Peyer's patch (tissue), 4 donors: ENCODE data around the gene FH.

ENCODE experiments used
- POLR2A ChIP-seq, 2 donors: fragments of 450-650 bp; IDR thresholded peaks; one replicate each; pipeline ENCODE4 v1.5.1; 2017; ENCODE audit warnings: antibody characterized with exemption in 2 of 2, mild to moderate bottlenecking in 2 of 2, moderate library complexity in 2 of 2
- TF ChIP-seq, protein P1 (sequence below), 6 experiments: fragments of 450-650 bp in 4 of 6; fragments of 200-600 bp in 2 of 6; sonication (generic) in 1 of 6; IDR thresholded peaks; one replicate each; pipeline ENCODE4 v1.5.1; 2017 to 2019; ENCODE audit warnings: antibody characterized with exemption in 6 of 6, mild to moderate bottlenecking in 3 of 6, moderate library complexity in 1 of 6

DNA sequence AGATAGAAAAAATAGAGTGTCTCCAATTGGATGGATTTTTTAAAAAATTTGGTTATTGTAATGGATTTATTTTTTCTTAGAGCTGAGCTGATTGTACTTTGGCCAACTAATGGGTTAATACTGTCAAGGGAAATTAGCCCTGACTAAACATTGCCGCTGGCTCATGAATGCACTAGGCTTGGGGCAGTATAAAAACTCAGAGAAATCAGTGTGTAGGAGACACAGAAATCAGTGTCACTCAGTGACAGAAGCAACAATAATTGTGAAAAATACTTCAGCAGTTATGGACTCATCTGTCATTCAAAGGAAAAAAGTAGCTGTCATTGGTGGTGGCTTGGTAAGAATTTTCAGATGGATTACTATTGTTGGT lies 12.6 kb upstream of the FH start, which contains the start of gene KMO:
- TF ChIP-seq, protein P1, sequence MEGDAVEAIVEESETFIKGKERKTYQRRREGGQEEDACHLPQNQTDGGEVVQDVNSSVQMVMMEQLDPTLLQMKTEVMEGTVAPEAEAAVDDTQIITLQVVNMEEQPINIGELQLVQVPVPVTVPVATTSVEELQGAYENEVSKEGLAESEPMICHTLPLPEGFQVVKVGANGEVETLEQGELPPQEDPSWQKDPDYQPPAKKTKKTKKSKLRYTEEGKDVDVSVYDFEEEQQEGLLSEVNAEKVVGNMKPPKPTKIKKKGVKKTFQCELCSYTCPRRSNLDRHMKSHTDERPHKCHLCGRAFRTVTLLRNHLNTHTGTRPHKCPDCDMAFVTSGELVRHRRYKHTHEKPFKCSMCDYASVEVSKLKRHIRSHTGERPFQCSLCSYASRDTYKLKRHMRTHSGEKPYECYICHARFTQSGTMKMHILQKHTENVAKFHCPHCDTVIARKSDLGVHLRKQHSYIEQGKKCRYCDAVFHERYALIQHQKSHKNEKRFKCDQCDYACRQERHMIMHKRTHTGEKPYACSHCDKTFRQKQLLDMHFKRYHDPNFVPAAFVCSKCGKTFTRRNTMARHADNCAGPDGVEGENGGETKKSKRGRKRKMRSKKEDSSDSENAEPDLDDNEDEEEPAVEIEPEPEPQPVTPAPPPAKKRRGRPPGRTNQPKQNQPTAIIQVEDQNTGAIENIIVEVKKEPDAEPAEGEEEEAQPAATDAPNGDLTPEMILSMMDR (IDR thresholded peaks at IDR 0.05), result no peak
- TF ChIP-seq POLR2A (IDR thresholded peaks at IDR 0.05), result no peak
